Keratinocyte (primary cell): ENCODE results near the gene ADCY7.

Experiments
- EZH2 ChIP-seq: IDR thresholded peaks from one replicate; pipeline ENCODE4 v1.6.1; 2012; ENCODE audit warnings: inconsistent platforms, mild to moderate bottlenecking, low read length, moderate library complexity
- TF ChIP-seq, protein P1 (sequence below), 3 experiments: IDR thresholded peaks in 1 of 3; conservative IDR thresholded peaks in 1 of 3; optimal IDR thresholded peaks in 1 of 3; 2 replicates in 2 of 3; 3 replicates in 1 of 3; pipeline versions ENCODE3 to v1.5.1; 2011; ENCODE audit warnings: low read length in 3 of 3, mild to moderate bottlenecking in 3 of 3, moderate library complexity in 2 of 3, control low read depth in 1 of 3, inconsistent platforms in 1 of 3; ENCODE audit not compliant: insufficient read depth in 2 of 3; ENCODE audit errors: extremely low read depth in 1 of 3

- TF ChIP-seq, protein P1, sequence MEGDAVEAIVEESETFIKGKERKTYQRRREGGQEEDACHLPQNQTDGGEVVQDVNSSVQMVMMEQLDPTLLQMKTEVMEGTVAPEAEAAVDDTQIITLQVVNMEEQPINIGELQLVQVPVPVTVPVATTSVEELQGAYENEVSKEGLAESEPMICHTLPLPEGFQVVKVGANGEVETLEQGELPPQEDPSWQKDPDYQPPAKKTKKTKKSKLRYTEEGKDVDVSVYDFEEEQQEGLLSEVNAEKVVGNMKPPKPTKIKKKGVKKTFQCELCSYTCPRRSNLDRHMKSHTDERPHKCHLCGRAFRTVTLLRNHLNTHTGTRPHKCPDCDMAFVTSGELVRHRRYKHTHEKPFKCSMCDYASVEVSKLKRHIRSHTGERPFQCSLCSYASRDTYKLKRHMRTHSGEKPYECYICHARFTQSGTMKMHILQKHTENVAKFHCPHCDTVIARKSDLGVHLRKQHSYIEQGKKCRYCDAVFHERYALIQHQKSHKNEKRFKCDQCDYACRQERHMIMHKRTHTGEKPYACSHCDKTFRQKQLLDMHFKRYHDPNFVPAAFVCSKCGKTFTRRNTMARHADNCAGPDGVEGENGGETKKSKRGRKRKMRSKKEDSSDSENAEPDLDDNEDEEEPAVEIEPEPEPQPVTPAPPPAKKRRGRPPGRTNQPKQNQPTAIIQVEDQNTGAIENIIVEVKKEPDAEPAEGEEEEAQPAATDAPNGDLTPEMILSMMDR (optimal IDR thresholded peaks at IDR 0.05 in 1 of 3, IDR thresholded peaks at IDR 0.05 in 1 of 3, conservative IDR thresholded peaks at IDR 0.05 in 1 of 3; ENCODE audit: extremely low read depth in 1 of 3, insufficient read depth in 2 of 3, low read length in 3 of 3): no peak
- TF ChIP-seq EZH2: no peak
Observed at GRCh38 chr16:50253514-50253910, 12.8 kb upstream of the ADCY7 start.
